ENCODE measurements around the gene MPHOSPH8.
"Not testable (repeated sequence)": the region's sequence is repeated elsewhere in the genome, so short reads cannot be mapped to it uniquely, and the experiment has no call there.

The MPHOSPH8 gene

DNA sequence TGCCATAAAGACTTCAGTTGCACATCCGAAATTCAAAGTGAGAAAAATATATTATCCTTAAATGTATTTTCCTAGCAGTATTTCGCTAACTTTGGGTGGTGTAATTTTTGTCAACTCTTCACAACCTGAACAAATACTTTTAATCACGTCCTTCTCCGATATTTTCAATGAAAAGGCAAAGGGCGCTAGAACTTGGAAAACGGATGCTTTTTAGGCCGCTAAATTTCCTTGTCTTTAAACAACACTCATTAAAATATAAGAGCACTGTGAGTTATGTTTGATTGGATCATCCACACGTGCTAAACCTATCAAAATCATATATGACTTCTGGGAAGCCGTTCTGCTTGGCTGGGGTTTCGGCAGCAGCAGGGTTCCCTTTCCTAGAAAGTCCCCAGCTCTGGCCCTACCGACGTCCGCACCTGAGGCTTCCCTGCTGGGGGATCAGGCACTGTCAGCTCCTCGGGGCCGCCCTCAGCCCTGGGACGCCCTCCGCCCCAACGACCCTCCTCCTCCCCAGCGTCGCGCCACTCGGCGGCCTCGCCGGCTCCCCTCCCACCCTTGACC lies 462 bp upstream of the MPHOSPH8 start:
- no peak for DNase-seq

DNA sequence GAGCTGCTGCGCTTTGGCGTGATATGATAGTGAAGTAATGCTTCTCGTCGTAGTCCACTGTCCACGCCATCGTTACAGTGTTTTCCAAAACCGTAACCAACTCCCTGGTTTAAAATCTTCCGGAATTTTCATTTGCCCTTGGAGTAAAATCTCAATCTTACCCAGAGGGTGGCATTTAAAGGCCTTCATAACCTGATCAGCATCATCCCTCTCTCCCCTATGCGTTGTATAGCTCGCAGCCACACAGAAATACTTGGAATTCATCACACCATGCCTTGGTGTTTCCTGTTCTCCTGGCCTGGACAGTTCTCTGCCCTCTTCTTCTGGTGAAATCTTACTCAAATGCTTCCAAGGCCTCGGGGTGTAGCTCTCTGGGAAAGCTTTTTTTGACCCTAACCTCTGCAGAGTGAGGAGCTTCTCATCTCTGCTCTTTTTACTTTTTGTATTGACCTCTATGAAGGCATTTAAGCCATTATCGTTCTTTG lies 839 bp downstream of the MPHOSPH8 start:
- DNase-seq, result no peak

DNA sequence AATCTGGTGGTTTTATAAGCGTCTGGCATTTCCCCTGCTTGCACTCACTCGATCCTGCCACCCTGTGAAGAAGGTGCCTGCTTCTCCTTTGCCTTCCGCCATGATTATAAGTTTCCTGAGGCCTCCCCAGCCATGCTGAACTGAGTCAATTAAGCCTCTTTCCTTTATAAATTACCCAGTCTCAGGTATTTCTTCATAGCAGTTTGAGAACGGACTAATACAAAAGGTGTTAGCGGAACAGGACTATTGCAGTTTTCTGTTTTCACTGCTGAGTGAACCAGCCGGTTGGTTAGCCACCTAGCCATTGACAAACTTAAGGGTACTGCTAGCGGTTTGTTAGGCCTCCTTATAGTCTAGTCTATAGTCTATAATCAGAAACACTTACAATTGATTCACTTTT lies 2.5 kb downstream of the MPHOSPH8 start:
- not testable (repeated sequence) for DNase-seq

DNA sequence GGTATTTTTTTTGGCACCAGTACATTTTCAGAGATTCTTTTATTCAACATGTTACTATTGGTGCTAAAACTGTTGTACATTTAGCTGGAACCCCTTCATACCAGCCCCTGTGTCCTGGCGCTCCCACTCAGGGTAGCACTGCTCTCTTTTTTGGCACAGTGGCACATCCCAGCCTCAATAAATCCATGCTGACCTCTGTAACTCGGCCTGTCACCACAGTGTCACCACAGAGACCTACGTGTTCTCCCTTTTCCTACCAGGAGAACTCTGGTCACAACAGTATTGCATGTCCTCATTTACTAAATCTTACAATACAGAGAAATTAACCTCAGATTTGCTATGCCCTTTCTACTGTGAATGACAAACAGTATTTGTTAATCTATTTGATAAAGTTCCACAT lies 10.2 kb downstream of the MPHOSPH8 start:
- DNase-seq, result no peak

DNA sequence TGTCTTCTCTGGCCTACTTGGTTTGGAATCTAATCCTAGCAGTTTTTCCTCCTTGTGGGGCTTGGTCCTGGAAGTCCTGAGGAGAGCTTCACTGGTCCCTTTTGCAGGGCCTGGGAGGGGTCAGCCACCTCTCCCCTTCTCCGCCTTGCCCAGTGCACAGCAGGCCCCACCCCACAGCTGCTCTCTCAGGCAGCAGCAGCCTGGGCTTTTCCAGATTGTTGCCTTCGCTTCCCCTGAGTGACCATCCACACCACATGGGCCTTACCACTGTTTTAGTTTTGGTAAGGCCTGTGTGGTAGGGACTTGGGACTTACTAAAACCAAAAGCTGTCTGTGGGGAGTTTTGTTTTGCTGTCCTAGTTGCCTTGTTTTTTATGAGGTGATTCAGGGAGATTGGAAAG lies 11.5 kb downstream of the MPHOSPH8 start:
- DNase-seq, result no peak

DNA sequence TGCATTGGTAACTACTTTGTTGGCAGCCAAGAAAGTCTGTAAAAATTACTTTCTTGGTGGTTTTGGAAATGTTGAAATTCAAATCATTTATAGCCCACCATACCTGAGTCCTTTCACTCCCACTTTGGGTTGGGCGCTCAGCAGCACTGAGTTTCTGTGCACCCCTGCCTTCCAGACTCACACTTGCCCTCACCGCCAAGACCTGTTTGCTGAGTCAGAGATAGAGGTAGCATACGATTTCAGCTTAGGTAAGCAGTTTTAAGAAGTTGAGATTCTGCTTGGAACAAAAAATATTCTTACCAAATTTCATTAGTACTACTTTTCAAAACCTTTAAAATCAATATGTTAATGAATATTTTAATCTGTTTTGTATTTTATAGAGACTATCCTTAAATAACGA lies 12.6 kb downstream of the MPHOSPH8 start:
- no peak for DNase-seq

DNA sequence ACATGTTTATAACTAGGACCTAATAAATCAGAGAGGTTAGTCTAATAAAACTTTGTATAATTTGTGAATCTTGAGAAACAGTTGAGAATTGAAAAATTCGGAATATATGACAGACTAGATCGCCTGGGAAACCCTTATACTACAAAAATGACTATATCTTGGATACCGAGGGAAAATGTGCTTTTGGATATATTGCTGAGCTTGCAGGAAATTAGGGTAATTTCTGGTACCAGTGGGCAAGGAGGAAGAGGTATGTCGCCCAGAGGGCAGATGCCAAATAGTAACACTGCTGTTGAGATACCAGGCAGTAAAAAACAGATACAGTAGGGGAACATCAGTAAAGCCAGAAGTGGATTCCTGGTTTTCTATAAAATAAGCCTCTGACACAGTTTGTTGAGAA lies 17.3 kb downstream of the MPHOSPH8 start:
- no peak for DNase-seq

DNA sequence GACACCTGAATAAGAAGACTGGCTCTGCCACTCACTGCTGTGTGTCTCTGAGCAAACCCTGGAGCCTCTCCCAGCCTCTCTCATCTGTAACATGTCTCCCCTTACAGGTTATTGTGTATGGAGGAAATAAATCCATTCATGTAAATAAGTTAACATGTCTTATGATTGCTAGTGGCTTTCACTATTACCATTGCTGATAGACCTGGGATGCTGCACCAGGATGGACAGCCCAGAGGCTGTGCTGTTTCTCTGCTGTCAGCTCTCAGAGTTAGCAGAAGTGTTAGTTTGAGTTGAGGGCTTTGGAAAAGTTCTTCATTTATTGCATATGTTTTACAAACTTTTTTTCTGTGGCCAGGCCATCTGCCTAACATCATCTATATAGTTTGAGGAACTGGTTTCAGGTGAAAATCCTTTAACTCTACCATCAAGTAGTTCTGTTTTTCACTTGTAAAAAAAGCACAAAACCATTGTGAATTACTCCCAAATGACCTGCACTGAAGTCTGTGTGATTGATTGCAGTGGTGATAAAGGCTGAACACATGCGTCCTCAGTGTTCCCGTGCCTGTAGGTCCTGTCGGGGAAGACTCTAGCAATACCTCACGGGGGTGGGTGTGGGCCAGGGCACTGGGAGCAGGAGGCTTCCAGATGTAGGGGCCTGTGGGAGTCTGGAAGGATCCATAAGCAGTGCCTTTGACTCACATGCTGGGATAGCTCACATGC lies 24.6 kb downstream of the MPHOSPH8 start:
- no peak for DNase-seq

DNA sequence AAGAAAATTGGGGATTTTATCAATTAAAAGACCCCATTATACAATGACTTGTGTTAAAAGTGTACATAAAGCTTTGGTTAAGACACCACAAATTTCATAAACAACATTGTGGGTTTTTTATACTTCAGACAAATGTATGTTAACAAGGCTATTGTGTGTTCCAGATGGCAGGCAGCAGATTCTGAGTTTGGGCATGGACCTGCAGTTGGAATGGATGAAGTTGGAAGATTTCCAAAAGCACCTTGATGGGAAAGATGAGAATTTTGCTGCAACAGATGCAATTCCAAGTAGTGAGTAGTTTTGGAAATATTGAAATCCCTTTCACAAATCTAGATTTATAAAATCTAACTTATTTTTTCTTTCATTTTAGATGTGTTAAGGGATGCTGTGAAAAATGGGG lies 25.4 kb downstream of the MPHOSPH8 start:
- DNase-seq, result no peak

DNA sequence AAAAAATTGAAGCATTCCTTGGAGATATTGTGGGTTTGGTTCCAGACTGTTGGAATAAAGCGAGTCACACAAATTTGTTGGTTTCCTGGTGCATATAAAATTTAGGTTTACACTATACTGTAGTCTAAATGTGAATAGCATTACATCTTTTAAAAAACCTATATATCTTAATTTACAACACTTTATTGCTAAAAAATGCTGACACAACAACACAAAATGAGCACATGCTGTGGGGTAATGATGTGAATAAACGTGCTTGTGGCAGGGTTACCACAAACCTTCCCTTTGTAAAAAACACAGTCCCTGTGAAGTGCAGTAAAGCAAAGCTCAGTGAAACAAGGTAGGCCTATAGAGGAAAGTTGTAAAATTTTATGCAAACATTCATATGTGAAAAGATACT lies 27.7 kb downstream of the MPHOSPH8 start:
- DNase-seq, result no peak

DNA sequence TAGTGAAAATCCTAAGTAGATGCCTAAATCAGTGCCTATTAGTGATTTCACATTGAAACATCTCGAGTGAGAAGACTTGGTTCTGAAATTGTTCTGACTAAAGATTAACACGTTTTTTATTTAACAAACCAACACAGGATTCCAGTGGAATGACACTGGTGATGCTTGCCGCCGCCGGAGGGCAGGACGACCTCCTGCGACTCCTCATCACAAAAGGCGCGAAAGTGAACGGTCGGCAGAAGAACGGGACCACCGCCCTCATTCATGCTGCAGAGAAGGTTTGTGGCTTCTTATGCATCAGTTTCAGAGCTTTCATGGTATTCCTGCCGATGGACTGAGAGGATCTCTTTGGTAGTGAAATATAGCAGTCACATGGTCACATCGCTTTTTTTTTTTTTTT lies 28.1 kb downstream of the MPHOSPH8 start:
- DNase-seq, result no peak

DNA sequence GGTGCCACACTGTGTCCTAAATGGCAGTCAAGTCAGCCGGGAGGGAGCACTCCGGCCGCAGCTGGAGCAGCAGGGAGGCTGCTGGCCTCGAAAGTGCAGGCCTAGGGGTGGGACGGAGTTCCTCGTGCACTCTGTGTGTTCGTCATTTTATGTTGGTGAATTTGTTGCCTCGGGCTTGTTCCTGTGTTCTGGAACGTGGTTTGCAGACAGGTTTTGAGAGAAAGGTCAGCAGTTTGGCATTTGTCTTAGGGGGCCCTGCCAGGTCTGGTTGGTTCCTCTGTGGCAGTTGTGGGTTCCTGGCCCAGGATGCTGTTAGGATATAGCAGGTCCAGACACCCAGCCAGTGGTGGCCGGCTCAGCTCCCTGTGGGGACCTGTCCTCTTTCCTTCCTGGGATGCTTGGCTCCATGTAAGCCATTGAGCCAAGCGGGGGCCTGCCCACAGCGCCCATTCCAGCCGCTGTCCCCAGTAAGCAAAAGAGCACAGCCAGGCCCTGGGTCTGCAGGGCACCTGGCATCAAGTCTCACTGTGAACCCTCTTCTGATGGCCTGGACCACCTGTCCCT lies 30.0 kb downstream of the MPHOSPH8 start:
- DNase-seq, result no peak

DNA sequence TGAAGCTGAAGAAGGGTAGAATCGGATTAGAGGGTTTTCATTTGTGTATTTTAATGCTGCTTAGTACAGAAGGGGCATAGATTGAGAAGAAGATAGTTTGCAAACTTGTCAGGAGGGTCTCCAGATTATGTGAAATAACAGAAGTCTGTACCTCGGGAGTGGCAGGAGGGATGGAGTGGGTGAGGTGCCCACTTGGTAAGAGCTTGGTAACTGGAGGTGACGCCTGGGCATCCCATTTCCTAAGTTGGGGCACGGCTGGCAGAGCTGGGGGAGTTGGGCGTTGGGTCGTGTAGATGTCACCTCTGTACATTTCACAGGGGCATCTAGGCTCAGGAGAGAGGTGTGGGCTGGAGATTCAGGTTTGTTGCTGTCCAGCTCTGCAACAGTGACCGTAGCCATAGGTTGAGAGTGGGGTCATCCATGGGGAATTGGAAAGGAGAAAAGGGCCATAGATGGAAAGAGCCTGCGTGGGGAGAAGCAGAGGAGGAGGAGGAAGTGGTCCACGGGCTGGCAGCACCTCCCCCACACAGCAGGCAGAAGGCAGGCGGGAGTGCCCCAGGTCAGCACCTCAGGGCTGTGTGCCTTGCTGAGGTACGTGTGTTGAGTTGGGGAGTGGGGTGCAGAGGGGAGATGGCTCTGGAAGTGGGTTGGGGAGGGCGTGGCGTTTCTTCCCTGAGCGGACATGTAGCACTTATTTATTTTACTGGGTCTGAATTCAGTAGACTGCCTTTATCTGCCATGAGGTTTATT lies 31.2 kb downstream of the MPHOSPH8 start:
- no peak for DNase-seq

DNA sequence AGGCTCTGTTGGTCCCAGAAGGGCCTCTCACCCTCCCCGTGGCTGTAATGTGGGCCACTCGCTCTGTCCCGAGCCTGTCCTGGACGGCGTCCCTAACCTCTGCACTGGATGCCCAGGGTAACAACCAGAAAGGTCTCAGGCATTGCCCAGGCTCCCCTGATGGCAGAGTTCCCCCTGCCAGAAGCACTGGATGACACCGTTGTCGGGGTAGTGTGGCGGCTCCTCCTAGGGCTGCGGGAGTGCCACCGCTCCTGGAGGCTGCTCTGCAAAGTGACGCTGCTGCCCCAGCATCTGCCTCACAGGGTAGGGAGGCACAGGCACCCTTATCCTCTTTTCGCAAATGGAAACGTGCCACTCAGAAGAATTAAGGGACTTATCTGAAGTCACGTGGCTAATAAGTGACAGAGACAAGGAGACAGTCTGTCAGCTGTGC lies 32.0 kb downstream of the MPHOSPH8 start:
- no peak for DNase-seq

DNA sequence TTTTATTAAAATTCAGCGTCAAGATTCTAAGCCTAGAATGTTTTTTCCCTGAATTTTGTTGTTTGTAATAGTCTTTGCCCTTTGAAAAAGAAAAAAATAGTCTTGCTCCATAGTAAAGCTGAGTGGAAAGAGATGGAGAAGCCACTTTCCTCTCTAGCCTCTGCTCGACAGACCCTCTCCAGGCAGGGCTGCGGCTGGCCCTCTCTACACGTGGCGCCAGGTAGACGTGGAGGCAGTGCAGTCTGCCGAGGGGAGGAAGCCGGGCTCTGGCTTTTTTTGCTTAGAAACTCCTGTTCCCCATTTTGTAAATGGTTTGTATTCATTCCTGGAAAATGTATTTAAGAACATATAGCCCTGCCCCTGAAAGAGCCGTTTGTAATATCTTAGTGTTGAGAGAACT lies 35.3 kb downstream of the MPHOSPH8 start:
- no peak for DNase-seq

DNA sequence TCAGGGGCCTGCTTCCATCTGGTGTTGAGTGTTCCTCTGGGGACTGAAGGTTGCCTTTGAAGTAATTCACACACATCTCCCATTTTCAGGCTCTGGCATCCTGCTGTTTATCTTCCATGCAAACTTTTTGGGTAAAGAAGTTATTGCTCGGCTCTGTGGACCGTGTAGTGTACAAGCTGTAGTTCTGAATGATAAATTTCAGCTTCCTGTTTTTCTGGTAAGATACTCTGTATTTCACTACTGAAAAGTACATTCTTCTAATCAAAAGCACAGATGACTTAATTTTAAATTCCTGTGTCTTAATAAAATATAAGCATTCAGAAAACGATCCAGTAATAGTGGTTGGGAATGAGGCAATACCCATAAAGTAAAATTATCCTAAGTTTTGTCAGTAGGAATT lies 36.7 kb downstream of the MPHOSPH8 start:
- no peak for DNase-seq

DNA sequence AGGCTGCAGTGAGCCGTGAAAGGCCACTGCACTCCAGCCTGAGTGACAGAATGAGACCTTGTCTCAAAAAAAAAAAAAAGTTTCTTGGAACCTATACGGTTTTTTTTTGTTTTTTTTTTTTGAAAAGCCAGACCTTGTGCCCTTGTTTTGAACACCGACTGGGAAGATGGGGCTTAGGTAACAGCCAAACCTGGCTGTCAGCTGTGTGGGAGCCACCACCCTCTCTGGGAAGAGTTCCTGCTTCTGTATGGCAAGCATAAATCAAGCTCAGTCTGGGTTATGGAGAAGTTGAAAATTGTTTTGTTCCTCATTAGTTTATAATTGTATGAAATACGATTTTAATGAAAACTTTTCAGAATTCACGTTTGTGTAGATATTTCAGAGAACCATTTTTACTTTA lies 39.5 kb downstream of the MPHOSPH8 start:
- DNase-seq, result no peak

DNA sequence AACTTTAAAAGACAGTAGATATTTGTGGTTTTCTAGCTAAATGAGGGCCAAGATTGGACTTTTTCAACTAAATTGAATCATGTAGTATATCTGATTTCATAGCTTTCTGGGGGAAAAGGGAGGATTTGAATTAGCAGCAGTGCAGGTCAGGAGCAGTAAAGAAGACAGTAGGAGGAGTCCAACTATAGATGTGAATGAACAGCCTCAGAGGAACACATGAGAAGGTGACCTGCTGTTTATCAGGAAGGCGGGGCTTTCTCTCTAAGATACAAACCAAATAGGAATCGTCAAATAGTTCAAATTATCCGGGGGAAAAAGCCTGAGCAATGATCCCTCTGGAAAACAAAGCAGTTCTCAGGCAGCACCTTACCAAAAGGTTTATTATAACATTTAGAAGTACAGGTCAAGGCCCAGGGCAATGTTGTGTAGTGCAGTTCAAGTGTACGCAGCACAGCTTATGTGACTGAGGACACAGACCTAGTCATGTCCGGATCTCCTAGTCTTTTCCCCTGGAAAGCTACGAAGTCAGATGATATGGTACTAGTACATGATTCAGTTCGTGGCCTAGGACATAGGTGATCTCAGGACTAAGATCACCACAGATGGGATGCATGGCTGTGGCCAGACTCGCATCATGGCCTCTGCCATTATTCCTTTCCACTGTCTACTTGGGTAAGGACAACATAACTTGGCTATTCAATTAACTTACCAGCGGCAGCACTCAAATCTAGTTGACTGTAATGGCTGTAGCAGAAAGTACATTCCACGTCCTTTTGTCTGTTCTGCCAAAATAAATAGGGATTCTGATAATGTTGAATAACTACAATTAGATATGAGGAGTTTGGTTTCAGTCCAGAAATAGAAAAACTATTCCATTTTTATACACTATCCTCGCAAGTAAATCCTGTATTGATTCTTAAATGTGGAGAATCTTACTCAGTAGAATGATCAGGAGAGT lies 40.3 kb downstream of the MPHOSPH8 start:
- DNase-seq, result no peak

DNA sequence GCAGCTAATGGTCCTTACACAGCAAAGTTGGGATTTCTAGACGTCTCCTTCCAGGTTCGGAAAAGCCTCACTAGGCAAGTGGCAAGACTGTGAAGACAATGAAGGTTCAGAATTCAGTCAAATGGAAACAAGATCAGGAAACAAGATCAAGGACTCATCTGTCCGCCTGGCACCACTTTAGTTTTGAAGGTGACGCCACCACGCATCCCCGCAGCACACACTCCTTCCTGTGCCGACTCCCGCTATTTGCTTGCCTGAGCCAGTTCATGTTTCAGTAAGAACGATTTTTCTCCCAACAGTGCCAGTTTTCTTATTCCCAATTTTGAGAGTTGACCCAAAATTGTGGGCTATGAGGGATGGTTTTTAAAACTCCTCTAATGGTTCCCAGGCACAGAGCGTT lies 41.4 kb downstream of the MPHOSPH8 start:
- no peak for DNase-seq

DNA sequence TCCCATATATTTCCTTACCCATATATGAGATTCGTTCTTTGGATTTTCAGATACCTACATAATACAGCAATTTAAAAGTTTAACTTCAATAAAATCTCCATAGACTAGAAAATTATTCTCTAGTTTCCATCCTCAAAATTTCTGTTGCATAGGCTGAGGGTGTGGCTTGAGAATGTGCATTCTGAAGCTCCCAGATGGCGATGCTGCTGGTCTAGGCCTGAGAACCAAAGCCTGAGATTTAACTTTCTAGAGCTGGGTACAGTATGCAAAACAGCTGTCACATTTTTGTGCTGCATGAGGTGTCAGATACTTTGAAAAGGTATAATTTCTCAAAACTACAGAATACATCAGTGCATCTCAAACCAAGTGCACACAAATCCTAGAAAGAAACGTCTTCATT lies 42.7 kb downstream of the MPHOSPH8 start:
- no peak for DNase-seq

DNA sequence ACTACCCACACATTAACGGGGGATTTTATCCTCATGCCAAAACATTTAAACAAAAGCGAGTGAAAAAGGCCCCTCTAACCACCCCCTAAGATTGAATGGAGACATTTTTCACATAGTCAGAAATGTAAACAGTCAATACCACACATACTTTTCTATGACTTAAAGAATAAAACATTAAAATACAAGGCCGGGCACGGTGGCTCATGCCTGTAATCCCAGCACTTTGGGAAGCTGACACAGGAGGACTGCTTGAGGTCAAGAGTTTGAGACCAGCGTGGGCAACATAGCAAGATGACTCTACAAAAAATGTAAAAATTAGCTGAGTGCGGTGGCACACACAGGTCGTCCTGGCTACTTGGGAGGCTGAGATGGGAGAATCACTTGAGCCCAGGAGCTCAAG lies 47.3 kb downstream of the MPHOSPH8 start:
- no peak for DNase-seq

DNA sequence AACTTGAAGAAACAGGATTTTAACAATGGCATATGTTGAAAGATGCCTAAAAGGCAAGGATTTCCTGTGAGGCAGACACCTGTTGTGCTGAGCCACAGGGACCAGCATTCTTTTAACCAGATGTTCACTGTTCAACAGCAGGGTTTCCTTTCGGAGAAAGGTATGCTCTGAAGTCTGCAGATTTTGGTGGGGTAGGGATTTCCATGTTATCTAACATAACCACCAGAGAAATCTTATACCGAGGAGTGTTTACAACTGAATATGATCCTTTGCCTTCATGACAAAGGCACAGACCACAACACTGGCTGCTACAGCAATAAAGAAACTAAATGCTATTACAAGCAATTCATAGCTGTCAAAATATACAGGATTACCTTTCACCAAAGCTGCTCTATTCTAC lies 48.1 kb downstream of the MPHOSPH8 start:
- DNase-seq, result no peak

DNA sequence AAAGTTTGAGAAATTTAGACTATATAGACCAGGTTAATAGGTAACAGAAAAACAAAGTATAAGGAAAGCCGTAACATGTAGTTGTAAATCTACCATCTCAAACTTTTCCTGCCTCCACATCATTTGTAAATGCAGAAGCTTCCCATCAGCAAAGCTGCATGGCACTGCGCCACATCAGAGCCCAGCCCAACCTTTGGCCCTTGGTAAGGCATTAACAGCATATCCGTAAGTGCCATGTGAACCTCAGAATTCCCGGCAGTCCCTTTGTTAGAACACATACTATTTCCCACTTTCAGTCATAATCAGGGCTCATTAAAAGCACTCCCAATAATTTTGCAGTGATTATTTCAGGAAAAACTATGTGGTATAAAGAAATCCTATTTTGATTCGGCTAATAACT lies 51.6 kb downstream of the MPHOSPH8 start:
- DNase-seq, result no peak
